Putamen (tissue), 1 donor: ENCODE data around the gene MT1A.

ENCODE experiments used
- DNase-seq: peaks from one replicate; pipeline ENCODE4 v3.0.0-alpha.2; 2016; ENCODE audit warnings: low spot score

MT1A gene

DNA sequence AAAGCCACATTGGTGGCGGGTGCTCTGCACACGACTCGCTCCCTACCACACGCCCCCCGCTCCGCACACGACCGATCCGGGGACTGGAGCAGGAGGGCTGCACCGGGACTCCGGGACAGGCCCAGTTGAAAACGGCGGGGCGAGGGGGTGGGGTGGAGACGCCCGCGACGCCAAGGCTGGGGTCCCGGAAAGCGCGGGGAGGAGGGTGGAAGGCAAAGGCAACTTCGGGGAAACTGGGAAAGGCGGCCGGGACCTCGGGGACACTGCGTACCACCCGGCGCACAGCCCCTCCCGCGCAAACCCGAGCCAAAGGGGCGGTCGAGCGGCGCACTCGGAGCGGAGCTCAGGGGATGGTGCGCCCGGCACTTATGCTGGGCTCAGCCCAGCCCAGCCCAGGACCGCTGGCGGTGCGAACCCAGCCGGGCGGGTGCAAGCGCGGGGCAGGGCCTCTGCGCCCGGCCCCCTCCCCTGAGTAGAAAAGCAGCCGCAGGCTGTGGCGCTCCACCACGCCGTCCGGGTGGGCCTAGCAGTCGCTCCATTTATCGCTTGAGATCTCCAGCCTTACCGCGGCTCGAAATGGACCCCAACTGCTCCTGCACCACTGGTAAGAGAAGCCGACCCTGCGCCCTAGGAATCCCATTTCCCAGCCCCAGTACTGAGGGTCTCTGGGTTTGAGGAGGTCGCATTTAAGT, 6.2 kb upstream of the MT1A start, which contains the start of gene MT1M:
MT1M (plus strand) TSS at position 504 of the 692 bp plus-strand sequence; CDS start at position 577, 73 bp downstream.
- DNase-seq, result peak; percentile 55

DNA sequence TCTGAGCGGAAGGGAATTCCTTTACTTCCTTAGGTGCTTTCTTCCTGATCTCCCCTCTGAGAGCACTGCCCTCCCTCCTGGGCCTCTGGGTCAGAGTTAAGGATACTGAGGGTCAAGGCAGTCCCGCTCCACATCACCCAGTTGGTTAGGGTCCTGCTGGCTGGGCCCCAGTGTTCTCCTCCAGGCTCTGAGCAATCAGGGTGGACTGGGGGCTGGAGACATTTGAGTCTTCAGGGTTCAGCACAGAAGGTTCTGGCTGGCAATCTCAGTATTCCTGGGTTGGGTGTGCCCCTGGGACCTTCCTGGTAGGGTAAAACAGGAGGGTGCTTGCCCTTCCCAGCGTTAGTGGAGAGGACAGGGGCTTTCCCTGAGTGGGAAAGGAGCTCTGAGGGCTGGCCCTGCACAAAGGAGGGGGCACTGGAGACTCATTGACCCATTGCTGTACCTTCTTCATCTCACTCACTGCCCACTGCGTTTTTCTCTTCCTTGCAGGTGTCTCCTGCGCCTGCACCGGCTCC, 5.6 kb upstream of the MT1A start:
- no peak for DNase-seq

GRCh38 chr16:56633535-56633934, 4.9 kb upstream of the MT1A start:
- no peak for DNase-seq

GRCh38 chr16:56634715-56635440, 3.6 kb upstream of the MT1A start:
- DNase-seq, result no peak

DNA sequence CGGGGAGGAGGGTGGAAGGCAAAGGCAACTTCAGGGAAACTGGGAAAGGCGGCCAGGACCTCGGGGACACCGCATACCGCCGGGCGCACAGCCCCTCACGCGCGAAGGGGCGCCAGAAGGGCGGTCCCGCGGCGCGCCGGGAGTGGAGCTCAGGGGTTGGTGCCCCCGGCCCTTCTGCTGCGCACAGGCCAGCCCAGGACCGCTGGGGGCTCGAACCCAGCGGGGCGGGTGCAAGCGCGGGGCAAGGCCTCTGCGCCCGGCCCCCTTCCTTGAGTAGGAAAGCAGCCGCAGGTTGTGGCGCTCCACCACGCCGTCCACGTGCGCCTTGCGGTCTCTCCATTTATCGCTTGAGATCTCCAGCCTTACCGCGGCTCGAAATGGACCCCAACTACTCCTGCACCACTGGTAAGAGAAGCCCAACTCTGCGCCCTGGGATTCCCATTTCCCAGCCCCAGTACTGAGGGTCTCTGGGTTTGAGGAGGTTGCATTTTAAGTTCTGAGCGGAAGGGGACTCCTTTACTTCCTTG, 3.0 kb upstream of the MT1A start:
- DNase-seq, result no peak

DNA sequence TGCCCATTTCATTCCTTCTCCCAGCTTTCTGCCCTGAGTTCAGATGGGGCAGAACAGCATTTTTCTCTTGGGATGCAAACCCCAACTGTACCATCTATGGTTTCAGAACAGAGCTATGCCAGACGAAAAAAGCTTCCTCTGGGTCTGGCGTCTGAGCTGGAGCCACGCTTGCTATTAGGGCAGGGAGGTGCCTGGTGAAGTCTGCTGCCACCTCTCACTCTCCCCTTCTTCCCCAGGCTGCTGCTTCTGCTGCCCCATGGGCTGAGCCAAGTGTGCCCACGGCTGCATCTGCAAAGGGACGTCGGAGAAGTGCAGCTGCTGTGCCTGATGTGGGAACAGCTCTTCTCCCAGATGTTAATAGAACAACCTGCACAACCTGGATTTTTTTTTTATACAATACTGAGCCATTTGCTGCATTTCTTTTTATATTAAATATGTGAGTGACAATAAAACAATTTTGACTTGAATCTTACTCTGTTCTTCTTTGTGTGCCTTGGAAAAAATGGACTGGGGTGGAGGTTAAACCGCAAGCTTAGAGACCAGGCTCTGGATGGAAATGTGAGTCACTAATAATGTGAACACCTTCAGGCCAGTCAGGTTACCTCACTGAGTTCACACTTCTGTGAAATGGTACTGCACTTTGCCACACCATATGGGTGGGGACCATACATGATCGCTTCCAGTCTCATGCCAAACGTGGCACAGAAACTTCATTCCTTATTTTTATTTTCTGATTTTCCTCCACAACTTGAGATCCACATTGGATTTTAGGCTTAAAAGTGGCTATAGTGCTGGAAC, 1.7 kb upstream of the MT1A start:
- no peak for DNase-seq

DNA sequence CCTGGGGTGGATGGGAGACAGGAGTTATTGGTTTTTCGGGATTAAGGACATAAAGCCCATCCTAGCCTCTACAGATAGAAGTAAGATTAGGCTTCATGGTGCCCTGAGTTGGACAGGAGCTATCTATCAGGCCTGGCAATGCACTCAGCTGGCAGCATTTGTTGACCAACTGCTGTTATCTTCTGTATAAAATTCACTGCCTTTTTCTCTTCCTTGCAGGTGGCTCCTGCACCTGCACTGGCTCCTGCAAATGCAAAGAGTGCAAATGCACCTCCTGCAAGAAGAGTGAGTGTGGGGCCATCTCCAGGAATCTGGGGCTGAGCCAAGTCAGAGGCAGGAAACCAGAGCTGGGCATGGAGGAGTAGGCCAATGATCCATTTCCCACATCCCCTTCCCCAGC, 579 bp downstream of the MT1A start:
- no peak for DNase-seq

GRCh38 chr16:56640076-56640475, 1.6 kb downstream of the MT1A start:
- DNase-seq, result no peak

DNA sequence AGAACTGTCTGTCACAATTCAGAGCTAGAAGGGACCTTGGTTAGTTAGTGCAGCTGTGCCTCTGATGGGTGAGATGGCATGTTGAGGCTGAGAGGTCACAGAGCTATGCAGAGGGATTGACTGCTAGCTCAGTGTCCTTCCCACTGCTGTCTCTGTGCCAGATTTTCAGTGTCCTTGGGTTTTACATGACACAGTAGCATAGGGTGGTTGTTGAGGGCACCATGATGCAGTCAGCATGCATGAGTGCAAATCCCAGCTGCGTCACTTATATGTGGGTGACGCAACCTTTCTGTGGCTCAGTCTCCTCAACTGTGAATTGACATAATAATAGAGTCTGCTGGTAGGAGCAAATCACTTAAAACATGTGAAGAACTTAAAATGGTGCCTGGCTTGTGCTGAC, 2.7 kb downstream of the MT1A start:
- DNase-seq, result no peak

GRCh38 chr16:56643080-56643778, 4.8 kb downstream of the MT1A start:
- no peak for DNase-seq

GRCh38 chr16:56643833-56644232, 5.4 kb downstream of the MT1A start:
- DNase-seq, result no peak

- DNase-seq, result no peak
Measured at GRCh38 chr16:56645311-56645710, 6.8 kb downstream of the MT1A start.

- no peak for DNase-seq
Measured at GRCh38 chr16:56645838-56646237, 7.4 kb downstream of the MT1A start.

DNA sequence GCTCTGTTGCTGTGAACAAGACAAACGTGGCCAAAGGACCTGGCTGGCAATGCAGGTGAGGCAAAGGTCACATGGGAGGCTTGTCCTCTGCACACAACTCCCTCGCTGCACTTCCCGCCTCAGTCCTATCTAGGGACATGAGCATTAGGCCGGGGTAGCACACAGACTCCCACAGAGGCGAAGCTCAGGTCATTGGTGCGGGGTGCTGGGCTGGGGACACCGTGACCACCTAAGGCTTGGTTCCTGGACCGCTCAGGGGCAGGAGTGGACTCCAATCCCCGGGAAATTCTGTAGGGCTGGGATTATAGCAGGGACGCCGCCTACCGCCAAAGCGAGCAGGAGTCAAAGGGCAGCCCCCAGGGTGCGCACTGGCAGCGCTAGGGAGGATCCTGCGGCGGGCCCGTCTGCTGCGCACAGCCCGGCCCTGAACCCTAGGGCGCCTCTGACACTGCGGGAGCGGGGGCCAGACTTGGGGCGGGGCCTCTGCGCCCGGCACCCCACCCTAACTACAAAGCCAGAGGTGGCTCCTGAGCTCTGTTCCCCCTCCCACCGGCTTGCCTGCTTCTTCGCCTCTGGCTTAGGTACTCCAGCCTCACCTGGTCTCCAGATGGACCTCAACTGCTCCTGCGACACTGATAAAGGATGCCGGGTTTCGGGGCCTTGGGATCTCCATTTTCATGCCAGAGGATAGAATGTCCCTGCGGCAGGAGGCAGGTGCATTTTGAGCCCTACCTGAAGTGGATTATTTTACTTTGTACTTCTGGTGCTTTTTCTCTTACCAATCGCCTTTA, 9.4 kb downstream of the MT1A start:
- no peak for DNase-seq

GRCh38 chr16:56649271-56649670, 10.8 kb downstream of the MT1A start:
- DNase-seq, result no peak

- no peak for DNase-seq
Measured at GRCh38 chr16:56649820-56650219, 11.4 kb downstream of the MT1A start.

- DNase-seq, result no peak
Measured at GRCh38 chr16:56651586-56651985, 13.1 kb downstream of the MT1A start, which contains the start of gene MT1B. MT1B (plus strand) TSS chr16:56651886; CDS start chr16:56651954, 68 bp downstream.

- DNase-seq, result no peak
Measured at GRCh38 chr16:56652600-56652999, 14.1 kb downstream of the MT1A start.

- no peak for DNase-seq
Measured at GRCh38 chr16:56653218-56653617, 14.8 kb downstream of the MT1A start.

DNA sequence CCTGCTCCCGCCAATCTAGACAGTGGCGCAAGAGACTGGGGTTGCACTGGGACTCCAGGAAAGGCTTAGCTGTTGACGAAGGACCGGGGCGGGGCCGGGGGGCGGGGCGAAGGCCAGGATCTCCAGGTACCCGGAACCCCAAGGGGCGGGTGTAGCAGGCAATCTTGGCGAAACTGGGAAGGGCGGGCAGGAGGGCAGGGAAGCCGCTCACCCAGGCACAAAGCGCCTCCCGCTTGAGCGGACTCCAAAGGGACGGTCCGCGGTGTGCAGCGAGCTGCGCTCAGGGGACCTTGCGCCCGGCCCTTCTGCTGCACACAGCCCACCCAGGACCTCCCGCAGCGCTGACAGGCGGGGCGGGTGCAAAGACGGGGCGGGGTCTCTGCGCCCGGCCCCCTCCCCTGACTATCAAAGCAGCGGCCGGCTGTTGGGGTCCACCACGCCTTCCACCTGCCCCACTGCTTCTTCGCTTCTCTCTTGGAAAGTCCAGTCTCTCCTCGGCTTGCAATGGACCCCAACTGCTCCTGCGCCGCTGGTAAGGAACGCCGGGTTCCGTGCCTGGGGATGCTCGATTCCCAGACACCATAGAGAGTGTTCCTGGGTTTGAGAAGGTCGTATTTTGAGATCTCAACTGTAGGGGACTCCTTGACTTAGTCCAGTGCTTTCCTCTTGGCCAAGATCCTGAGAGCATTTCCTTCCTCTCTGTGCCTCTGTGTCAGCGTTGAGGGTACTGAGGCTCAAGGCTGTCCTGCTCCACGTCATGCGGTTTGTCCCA, 19.3 kb downstream of the MT1A start, which contains the start of gene MT1F:
MT1F (plus strand) TSS at position 405 of the 772 bp plus-strand sequence; CDS start at position 505, 100 bp downstream.
- DNase-seq, result no peak
